ENCODE data around the gene DRGX.
A peak's percentile ranks its signal among the peaks of the same experiment; 100 is the strongest.

Gene DRGX

DNA sequence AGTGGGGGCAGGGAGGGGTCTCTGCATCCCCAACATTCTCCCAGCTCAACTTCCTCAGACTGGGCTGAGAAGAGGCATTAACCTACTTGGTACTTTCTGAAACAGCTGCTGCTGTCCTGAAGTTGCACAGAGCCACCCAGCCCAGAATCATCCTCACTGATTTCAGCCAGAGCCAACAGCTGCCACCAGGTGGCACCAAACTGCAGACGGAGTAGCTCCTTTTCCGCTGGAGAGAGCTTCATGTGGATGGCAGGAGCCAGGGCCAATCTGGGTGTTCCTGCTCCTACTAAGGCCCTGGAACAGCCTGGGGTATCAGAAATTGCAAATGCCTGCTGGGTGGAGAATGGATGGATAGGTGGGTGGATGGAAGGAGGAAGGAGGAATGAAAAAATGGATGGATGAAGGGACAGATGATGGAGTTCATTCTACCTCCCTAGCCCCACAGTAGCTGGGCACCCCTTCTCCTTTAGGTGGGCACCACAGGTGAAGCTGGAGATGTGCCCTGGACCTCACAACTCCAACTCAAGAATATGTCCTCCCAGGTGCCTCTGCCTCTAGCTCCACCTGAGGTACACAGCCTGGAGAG, 11.8 kb upstream of the DRGX start:
- peak; percentile 86 for DNase-seq

DNA sequence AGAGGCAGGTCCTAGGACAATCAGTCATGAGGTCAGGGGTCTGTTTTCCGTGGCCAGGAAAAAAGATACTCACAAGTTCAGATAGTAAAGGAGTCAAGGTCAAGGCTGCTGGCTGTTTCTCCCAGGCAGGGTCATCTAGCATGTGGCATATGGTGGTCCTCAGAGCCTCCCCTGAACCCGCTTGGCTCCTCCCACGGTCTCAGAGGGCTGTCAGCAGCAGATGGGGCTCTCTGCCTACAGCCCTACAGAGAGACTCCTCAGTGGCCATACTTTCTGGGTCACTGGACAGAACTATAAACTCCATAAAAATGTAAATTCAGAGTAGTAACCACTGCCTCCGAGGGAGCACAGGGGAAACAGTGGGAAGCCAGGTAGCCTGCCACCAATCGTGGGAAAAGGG, 11.3 kb upstream of the DRGX start:
- DNase-seq = no peak

DNA sequence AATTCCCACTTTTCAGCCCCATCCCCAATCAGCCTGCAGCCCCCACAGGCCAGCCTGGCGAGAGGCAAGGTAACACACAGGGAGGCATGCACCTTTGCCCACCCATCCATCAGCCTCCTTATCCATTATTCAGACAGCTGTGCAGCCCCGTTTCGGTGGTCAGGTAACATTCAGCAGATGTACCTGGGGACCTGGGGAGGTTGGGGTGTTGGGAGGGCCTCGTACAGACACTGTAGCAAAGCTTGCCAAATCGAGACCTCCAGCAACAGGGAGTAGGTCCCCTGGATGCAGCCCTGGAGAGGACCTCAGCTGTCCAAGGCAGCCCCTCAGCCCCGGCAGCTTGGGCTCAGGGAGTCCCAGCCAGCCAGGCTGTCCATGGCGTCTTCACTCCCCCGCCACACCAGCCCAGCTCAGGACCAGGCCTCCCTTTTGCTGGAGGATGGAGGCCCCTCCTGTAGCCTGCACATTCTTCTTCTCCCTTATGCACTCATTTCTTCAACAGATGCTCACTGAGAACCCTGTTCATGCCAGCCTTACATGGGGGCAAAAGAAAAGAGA, 8.5 kb upstream of the DRGX start:
- DNase-seq = no peak

DNA sequence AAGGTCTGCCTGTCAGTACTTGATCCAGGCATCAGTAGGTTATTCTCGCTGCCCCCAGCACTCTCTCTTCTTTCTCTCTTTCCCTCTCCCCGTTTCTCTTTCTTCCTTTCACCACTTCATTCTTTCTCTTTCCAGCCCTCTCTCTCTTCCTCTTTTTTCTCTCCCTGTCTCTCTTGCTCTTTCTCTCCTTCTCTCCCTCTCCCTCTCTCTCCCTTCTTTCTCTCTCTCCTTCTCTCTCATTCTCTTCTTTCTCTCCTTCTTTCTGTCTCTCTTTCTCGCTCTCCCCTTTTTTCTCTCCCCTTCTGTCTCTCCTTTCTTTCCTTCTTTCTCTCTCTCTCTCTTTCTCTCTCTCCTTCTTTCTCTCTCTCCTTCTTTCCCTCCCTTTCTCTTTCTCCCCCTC, 7.5 kb upstream of the DRGX start:
- no peak for DNase-seq

DNA sequence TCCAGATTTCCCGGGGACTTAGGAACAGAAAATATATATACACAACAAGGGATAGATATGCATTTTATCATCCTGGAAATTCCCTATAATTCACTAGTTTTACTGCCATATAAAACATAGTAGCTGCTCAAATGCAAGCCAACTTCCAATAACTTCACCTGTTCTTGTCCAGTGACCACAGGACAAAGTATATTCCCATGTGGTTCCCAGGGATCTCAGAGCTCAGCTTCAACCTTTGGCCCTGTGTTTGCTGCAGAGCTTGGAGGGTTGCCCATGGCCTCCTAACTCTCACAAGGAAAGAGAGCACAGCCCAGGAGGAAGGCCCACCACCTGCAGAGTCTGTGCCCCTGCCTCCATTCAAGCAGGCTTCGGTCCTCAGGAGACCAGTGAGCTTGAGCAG, 4.5 kb upstream of the DRGX start:
- no peak for DNase-seq

DNA sequence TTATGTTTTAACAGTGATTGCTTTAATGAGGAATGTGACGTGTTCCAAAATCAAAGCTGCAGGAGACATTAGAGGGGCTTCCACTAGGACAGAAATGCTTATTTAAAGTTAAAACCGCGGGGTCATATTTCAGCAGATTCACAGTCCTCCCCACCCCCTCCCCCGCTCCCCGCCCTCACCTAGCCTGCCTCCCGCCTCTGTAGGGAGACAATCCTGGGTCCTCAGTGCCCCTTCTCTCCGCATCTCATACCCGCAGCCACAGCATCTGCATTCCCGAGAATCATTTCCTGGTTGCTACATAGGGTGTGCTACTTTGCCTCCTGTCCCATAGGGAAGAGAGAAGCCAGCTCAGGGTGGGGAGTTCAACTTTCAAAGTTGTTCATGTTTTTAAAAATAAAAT, 3.1 kb upstream of the DRGX start:
- DNase-seq = no peak

DNA sequence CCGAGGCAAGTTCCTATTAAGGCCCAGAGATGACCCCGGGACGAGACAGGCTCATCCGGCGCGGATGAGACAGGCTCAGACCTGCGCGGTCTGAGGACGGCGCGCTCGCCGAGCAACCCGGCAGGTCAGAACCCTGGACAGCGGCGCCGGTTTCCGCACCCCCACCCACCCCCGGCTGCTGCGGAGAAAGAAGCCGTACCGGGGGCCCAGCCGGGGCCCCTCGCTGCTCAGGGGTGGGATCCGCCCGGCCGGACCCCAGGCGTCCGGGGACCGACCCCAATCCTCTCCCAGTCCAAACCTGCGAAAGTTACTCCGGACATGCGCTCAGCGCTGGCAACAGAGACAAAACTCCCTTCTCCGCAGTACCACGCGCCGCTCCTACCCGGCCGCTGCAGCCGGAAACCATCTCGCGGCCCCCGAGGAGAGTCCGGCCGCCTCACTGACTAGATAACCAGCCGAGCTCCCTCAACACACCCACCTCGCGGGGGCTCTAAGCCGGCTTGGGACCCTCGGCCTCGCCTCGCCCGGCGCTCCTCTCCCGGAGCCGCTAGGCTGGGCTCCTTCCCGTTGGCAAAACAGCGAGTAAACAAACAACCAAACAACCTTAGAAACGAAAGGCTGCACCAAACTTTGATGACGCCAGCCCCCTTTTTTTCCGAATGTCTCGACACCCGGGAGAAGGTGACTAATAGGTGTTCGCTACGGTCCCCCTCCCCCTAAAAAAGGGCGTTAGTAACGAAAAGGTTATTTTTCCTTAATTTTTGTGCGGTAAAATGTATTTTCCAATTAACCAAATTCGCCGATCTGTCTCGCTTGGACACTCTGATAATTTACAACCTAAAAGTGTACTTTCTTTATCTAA, 2.3 kb upstream of the DRGX start:
- no peak for DNase-seq

DNA sequence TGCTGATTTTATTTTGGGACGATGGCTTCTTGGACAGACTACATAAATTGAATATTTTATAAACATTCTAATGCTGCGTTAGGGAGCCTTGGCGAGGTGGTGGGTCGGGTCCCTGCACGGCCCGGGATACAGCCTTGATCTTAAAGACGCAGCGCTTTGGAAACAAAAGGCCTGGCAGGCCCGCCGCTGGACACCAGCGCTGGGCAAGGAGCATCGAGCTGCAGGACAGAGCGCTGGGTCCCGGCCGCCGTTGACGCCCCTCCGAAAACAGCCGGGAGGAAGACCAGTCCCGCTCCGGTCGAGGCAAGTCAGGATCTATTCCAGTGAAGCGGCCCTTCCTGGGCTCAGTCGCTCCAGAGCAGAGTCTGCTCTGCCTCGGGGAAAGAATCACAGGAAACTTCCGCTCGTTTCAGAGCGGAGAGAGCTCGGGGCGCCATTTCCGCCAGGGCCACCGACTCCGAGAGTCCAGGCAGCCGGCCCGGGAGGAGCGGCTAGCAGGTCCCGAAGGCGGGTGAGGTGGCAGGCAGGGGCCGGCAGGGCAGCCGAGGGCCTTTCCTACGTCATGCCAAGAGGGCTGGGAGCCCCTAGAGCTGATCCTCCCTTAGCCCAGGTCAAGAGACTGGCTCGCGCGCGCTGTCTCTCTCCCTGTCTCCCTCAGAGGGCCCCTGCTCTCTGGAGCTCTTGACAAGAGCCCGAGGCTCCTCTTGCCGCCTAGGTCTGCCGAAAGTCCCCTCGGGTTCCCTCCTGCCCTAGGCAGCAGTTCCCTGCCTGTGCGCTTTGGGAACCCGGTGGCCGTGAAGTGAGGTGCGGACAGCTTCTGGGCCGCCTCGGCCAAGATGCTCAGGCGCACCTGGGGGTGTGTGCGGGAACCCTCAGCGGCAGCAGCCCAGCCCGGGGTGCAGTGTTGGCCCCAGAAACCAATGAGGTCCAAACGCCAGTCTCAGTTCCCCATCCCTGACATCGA, 1.4 kb upstream of the DRGX start:
- no peak for DNase-seq

DNA sequence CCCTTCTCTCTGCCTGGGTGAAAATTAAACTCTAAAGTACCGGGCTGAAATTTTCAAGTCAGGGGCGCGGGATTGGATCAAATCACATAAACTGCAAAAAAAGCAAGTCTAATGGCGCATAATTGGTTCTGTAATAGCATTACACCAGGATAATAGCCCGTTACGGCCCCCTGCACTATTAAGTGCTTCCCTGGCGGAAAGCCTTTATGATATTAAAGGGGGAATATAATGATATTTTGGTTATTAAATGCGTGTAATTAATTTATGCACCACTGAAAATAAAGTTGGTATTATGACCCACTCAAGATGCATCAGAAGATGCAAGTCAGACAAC, 744 bp upstream of the DRGX start:
- no peak for DNase-seq

DNA sequence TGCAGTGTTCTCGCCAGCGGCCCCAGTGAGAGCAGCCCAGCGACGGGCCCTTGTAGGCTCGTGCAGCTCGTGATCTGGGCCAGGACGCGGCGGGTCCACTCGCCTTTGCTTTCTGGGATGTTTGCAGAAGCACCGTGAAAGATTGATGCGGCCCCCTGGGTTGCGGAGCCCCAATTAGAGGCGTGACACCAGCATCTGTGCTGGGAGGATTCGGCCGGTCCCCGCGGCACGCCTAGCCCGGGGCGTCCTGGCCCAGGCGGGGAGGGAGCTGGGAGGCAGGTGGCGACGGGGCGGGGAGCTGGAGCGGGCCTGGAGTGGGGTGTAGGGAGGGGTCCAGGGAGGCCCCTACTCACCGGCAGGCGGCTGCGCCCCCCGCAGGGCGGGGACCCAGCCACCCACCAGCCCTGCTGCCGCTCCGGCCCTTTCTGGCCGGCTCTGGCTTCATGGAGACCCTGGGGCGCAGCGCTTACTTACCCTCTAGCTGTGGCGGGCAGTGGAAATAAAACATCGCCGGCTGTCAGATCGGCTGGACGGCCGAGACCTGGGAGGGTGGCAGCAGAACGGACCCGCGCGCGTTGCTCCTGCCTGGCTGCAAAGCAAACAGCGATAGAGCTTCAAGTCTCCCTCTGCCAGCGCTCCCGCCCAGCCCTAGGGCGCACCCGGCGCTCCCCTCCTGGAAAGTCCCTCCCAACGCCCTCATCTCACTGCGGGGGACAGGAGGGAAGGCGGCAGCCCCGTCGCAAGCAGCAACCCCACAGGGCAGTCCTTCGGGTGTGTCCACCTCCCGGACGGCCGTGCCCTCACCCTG, 752 bp downstream of the DRGX start:
- no peak for DNase-seq

DNA sequence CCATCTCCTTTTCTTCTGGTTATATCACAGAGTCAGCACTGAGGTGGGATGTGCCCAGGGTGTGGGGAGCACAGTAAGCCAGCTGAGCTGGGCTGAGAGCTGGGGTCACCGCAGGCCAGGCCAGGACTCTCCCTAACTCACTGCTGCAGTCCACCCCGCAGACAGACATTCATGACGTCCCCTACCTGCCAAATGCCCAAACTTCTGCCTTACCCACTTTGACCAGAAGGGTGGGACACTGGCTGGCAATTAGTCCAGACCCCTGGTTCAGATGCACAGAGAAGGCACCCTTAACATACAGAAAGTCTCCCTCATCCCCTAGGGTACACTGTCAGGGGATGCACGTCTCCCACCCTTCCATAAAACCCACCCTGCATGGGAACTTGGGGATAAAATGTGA, 2.1 kb downstream of the DRGX start:
- DNase-seq = no peak

DNA sequence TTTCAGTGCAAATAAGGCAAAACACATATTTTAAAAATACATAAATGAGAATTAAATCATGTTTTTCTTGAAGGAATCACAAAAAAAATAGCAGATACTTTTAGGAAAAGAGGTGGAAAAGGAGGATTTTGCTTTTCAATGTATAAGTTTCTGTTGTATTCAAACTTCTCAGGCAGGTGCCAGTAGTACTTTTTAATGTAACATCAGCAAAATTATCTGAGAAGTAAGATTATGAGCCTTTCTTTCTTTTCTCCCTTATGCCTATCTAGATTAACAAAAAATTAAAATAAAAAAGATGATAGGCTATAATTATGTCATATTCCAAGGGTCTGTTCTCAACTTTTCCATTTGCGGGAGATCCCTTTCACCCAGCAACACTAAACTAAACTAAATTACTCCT, 2.6 kb downstream of the DRGX start:
- DNase-seq = no peak

DNA sequence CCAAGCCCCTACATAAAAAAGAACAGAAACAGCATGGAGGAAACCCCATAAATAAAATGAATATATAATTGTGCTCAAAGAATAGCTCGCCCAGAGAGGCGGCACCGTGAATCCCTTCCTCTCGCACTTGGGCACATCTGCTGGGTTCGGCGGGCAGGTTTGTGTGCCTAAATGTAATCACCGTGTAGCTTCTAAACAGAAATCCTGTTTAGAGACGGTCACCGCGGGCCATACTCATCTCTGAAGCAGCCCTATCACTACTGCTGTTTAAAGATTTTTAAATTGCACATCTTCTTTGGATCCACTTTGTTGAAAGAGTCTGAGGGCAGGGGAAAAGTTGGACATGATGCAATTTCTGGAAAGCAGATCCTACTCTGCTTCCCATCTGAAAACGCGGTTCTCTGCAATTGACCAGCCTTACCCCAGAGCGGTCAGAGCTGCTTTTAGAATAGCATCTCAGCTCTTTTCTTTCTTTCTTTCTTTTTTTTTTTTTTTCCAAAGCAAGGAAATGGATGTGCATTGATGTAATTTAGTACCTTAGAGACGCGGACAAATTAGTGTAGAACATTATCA, 6.4 kb downstream of the DRGX start:
- DNase-seq = no peak

DNA sequence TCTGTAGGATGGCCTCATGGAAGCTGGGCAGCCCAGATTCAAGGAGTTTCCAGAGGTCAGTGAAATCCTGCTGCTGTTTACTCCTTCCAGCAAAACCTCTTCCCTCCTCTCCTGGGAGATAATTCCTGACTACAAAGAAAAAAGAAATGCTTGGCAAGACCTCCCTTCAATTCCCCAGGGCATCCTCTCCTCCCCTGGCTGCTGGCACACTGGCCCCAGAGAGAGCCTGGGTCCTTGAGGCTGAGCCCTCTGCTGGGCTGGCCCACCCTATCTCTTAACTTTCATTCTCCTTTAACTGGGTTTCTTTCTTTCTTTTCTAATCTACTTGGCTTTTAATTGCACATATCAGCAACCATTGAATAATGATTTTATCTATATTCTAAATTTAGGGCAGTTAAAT, 7.7 kb downstream of the DRGX start:
- DNase-seq = no peak

DNA sequence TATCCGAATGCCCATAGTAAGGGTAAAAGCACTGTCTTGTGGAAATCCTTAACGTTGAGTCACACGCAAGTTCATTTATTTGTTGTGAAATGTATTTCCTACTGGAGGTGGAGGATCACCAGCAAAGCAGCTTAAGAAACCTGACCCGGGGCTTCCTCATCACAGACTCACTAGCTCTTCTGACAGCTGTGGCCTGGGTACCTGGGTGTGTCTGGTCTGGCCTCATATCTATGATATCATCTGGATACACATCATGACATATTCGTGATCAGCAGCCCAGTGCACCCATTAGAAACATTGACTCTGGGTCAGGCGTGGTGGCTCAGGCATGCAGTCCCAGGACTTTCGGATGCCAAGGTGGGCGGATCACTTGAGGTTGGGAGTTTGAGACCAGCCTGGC, 8.8 kb downstream of the DRGX start:
- no peak for DNase-seq

DNA sequence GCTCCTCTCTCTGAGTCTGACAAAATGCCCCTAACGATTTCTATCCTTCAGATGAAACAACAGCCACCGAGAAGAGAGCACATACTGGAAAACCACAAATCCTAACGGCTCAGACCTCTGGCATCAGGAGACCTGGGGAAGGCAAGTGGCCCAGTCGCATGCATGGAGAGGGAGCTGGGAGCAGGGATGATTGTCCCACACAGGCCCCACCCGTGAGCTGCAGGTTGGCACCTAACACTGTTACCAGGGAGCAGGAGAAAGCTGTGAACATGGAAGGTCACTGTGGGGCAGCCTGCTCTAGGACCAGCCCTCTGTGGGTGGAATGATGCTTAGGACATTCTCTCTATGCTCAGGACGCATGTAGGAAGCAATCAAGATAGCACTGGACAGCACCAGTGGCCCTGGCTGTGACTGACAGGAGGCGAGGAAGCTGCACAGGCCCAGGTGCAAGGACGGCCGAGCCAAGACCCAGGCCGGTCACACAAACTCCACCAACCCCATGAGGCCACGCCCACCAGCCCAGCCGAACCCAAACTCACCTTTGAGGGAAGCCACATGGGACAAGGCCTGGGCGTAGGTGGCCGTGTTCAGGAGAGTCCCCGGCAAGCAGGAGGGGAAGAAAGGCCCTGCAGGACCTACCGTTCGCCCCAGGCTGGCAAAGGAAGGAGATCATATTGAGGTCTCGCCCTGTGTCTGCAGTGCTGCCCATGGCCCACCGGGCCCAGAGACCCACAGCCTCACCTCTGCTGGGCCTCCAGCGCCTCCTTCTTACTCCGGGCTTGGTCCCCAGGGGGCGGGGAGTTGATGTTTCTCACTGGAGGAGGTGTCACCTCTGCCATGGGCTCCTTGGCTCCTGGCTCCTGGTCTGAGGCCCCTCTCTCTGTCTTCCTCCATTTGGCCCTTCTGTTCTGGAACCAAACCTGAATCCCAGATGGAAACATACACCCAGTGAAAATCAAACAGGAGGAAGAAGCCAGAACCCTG, 9.7 kb downstream of the DRGX start:
- DNase-seq = no peak

DNA sequence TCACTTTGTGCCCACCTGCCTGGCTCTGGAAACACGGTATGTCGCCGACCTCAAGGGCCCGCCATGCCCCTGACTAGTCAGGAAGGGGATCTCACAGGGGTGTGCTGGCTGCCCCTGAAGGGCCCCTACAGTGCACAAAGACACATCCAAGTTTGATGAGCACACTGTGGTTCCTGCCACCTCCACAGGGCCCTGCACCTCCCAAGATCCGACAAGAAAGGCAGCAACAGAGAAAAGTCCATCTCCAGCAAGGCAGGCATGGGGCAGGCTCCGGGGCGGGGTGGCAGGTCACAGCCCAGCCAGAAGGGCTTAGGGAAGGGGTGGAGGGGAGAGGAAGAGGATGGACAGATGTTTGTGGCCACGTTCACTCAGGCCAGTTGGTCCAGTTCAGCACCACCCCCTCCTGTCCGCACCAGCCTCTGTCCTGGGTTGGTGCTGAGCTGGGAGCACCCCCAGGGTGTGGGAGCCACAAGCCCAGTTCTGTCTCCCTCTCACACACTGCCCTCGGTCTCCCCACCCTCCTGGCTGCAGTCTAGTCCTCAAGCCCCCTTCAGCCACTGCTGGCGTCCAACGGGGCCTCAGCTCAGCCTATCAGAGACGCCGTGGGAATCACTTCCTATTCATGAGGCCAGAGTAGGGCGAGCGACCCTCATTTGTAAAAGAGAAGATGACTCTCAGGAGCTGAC, 11.5 kb downstream of the DRGX start:
- no peak for DNase-seq

DNA sequence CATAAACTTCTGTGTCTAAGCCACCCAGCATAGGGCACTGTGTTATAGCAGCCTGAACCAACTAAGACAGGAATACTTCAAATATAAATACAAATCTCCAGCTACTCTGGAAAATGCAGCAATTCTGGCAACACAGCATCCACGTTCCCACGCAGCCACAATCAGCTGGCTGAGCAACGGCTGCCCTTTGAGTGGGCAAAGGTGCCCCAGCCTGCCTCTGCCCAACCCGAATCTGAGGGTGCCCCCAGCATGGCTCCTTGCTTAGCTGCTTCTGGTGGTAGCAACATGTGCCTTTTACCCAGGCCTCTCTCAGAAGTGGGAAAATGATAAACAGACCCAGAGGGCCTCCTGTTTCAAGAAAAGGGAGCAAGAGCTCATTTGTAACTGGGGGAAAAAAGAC, 12.0 kb downstream of the DRGX start:
- no peak for DNase-seq

DNA sequence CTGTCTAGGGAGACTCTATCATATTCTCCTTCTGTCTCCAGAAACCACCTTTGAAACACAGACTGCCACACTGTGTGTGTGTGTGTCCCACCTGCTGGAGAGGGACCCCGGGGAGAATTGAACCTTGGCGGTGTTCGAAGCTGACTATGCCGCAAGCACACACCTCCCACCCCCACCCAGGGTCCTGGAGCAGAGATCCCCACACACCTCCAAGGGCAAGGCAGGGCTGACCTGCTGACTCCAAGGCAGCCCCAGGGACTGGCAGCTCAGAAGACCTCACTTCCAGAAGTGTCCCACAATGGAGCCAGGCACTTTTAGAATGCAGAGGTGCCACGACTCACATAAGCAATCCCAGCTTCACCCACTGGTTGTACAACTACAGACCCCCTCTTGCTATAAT, 13.1 kb downstream of the DRGX start:
- no peak for DNase-seq

DNA sequence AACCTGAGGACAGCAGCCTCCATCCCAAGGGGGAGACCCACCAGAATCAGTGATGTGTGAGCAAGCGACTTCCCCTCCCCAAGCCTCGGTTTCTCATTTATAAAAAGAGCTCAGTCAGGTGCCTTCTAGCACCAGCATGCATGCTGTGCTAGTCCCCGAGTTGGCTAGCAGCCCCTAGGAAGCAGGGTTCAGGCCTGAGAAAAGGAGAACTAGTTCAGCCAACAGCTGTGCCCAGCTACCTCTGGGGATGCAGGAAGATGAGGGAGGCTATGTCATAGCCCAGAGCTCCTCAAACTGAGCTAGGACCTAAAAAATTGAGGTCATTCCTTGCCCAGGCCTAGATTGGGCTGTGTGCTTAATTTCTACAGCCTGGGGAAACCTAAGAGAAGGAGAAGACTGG, 13.7 kb downstream of the DRGX start:
- no peak for DNase-seq

All from OCI-M1 (cell line).